Naive thymus-derived CD4-positive, alpha-beta T cell (primary cell): ENCODE measurements around the gene SCD5. TPM values are rescaled to one million over a fixed set of nuclear protein-coding genes. Genes with fewer than 3 reads are reported as not detected.

Source experiments
- ATAC-seq: fragments of 150-1000 bp; cut with Tn5 transposase; 2 replicates; pipeline ENCODE4 v1.10.0; 2021; ENCODE audit warnings: mild to moderate bottlenecking, moderate library complexity
- CTCF ChIA-PET: fragments of 350-600 bp; sonication (Branson Sonifier 250); formaldehyde crosslinking; loops from one replicate; lab custom pipeline; 2021; ENCODE audit warnings: antibody characterized with exemption; lab: Charles Lee
- POLR2A ChIA-PET: fragments of 350-600 bp; sonication (Branson Sonifier 250); formaldehyde crosslinking; loops from one replicate; lab custom pipeline; 2021; ENCODE audit warnings: antibody characterized with exemption, inconsistent platforms; lab: Charles Lee
- DNase-seq, 9 donors: peaks; one replicate each; pipeline versions ENCODE4 v3.0.0 to v3.0.0-alpha.2; 2020 to 2022; ENCODE audit warnings: mixed read lengths in 1 of 9
- H3K27ac ChIP-seq: one replicate; pipeline ENCODE4 v1.7.0; 2013; ENCODE audit warnings: mild to moderate bottlenecking, low read depth, low read length, moderate library complexity
- H3K27me3 ChIP-seq, 2 donors: one replicate each; pipeline ENCODE4 v1.7.0; 2013; ENCODE audit warnings: low read length in 2 of 2, mild to moderate bottlenecking in 2 of 2, moderate library complexity in 2 of 2; ENCODE audit not compliant: control insufficient read depth in 2 of 2, insufficient read depth in 2 of 2
- H3K36me3 ChIP-seq, 3 experiments: 1 replicate in 2 of 3; 2 replicates in 1 of 3; pipeline ENCODE4 v1.7.0; 2013; ENCODE audit warnings: low read length in 3 of 3, mild to moderate bottlenecking in 3 of 3, moderate library complexity in 1 of 3; ENCODE audit not compliant: insufficient read depth in 3 of 3, control insufficient read depth in 2 of 3
- H3K4me1 ChIP-seq, 2 donors: one replicate each; pipeline ENCODE4 v1.7.0; 2013; ENCODE audit warnings: low read length in 2 of 2, mild to moderate bottlenecking in 2 of 2, moderate library complexity in 1 of 2; ENCODE audit not compliant: control insufficient read depth in 2 of 2, insufficient read depth in 2 of 2
- H3K4me3 ChIP-seq: 2 replicates; pipeline ENCODE4 v1.7.0; 2013; ENCODE audit warnings: mild to moderate bottlenecking, low read length
- H3K9me3 ChIP-seq, 3 experiments: 1 replicate in 2 of 3; 2 replicates in 1 of 3; pipeline ENCODE4 v1.7.0; 2013; ENCODE audit warnings: low read length in 3 of 3; ENCODE audit not compliant: control insufficient read depth in 2 of 3
- H3K27ac Mint-ChIP-seq, 9 donors: one replicate each; pipeline ENCODE4 v1.8.0; 2020 to 2022; ENCODE audit warnings: mixed read lengths in 9 of 9, mild to moderate bottlenecking in 8 of 9, moderate library complexity in 5 of 9, inconsistent platforms in 2 of 9
- H3K27me3 Mint-ChIP-seq, 5 donors: one replicate each; pipeline ENCODE4 v1.8.0; 2021 to 2022; ENCODE audit warnings: mixed read lengths in 5 of 5, mild to moderate bottlenecking in 1 of 5
- H3K36me3 Mint-ChIP-seq, 5 donors: one replicate each; pipeline ENCODE4 v1.8.0; 2020 to 2022; ENCODE audit warnings: mixed read lengths in 5 of 5, mild to moderate bottlenecking in 3 of 5, inconsistent platforms in 1 of 5
- H3K4me1 Mint-ChIP-seq, 7 donors: one replicate each; pipeline ENCODE4 v1.8.0; 2020 to 2022; ENCODE audit warnings: mixed read lengths in 7 of 7, mild to moderate bottlenecking in 3 of 7, inconsistent platforms in 1 of 7
- H3K4me3 Mint-ChIP-seq, 10 donors: one replicate each; pipeline ENCODE4 v1.8.0; 2020 to 2022; ENCODE audit warnings: mild to moderate bottlenecking in 10 of 10, mixed read lengths in 10 of 10, moderate library complexity in 6 of 10, inconsistent platforms in 2 of 10
- H3K9me3 Mint-ChIP-seq, 11 donors: one replicate each; pipeline ENCODE4 v1.8.0; 2020 to 2022; ENCODE audit warnings: mixed read lengths in 11 of 11, mild to moderate bottlenecking in 4 of 11, inconsistent platforms in 1 of 11, moderate library complexity in 1 of 11
- intact Hi-C, 2 donors: fragments of 100-400 bp; cut with micrococcal nuclease; formaldehyde crosslinking; loops; one replicate each; pipeline ENCODE4 v1.15.1; 2023
- polyA plus RNA-seq, 2 donors: library from polyadenylated mRNA; unstranded; fragments of 300-500 nt; fragmentation: Illumina TruSeq; gene quantifications; one replicate each; pipeline ENCODE4 v1.2.3, GENCODE V29; 2021
- total RNA-seq, 6 experiments: library from RNA in 5 of 6; stranded (reverse) in 5 of 6; gene quantifications; 1 replicate in 5 of 6; 2 replicates in 1 of 6; pipeline ENCODE4 v1.2.3 and lab custom pipeline; 2021 to 2026

Gene SCD5
- total and polyA plus RNA-seq, 7 experiments from 2014 or later, result 0.13 to 1.5 (median 0.44) TPM; not detected in 4

- H3K4me1 ChIP-seq, result no peaks in the 10 kb centered on the region
- H3K9me3 ChIP-seq, result no peaks in the 10 kb centered on the region
- no peak overlapping the region for H3K27ac Mint-ChIP-seq
- CTCF ChIA-PET, result no interaction called here
- POLR2A ChIA-PET, result no interaction called here
- peaks cover 0 to 6% (median 0%) of the 10 kb centered on the region in 5 donors for H3K27me3 Mint-ChIP-seq
- intact Hi-C loops, result no loop called here
- H3K9me3 Mint-ChIP-seq, result peaks cover 0 to 1% (median 0%) of the 10 kb centered on the region in 11 donors
- no peak overlapping the region for H3K27ac ChIP-seq
- ATAC-seq, result no peak
- no peak overlapping the region for H3K4me3 Mint-ChIP-seq
- peaks cover 0 to 6% (median 0%) of the 10 kb centered on the region in 7 donors for H3K4me1 Mint-ChIP-seq
- H3K27me3 ChIP-seq, result no peaks in the 10 kb centered on the region
- no peak for DNase-seq
- peaks cover 0 to 4% (median 0%) of the 10 kb centered on the region in 5 donors for H3K36me3 Mint-ChIP-seq
- no peaks in the 10 kb centered on the region for H3K36me3 ChIP-seq
- no peak overlapping the region for H3K4me3 ChIP-seq
Observed at GRCh38 chr4:82811392-82811791, 12.8 kb upstream of the SCD5 start.

GRCh38 chr4:82810176-82810575 lies 11.6 kb upstream of the SCD5 start:
- Mint-ChIP-seq H3K27me3 (peaks cover 0 to 7% (median 0%) of the 10 kb centered on the region in 5 donors), H3K9me3 (peaks cover 0 to 1% (median 0%) of the 10 kb centered on the region in 11 donors), H3K36me3 (peaks cover 0 to 2% (median 0%) of the 10 kb centered on the region in 5 donors), H3K4me1 (peaks cover 0 to 6% (median 0%) of the 10 kb centered on the region in 7 donors), H3K27ac (no peak overlapping the region), H3K4me3 (no peak overlapping the region)
- H3K27me3 ChIP-seq, result no peaks in the 10 kb centered on the region
- no peaks in the 10 kb centered on the region for H3K4me1 ChIP-seq
- no peak overlapping the region for H3K4me3 ChIP-seq
- H3K36me3 ChIP-seq, result no peaks in the 10 kb centered on the region
- no peak overlapping the region for H3K27ac ChIP-seq
- ChIA-PET CTCF (no interaction called here), POLR2A (no interaction called here)
- no peaks in the 10 kb centered on the region for H3K9me3 ChIP-seq
- DNase-seq (no peak), ATAC-seq (no peak)
- intact Hi-C loops, result no loop called here

GRCh38 chr4:82809619-82810018 lies 11.0 kb upstream of the SCD5 start:
- POLR2A ChIA-PET, result no interaction called here
- no peak overlapping the region for H3K4me3 ChIP-seq
- Mint-ChIP-seq H3K4me3 (no peak overlapping the region), H3K4me1 (peaks cover 0 to 6% (median 0%) of the 10 kb centered on the region in 7 donors), H3K36me3 (no peaks in the 10 kb centered on the region), H3K27ac (no peak overlapping the region), H3K27me3 (peaks cover 0 to 7% (median 0%) of the 10 kb centered on the region in 5 donors), H3K9me3 (peaks cover 0 to 1% (median 0%) of the 10 kb centered on the region in 11 donors)
- H3K4me1 ChIP-seq, result no peaks in the 10 kb centered on the region
- no peaks in the 10 kb centered on the region for H3K36me3 ChIP-seq
- no peak overlapping the region for H3K27ac ChIP-seq
- ATAC-seq, result no peak
- H3K9me3 ChIP-seq, result no peaks in the 10 kb centered on the region
- intact Hi-C loops, result no loop called here
- no peak for DNase-seq
- H3K27me3 ChIP-seq, result no peaks in the 10 kb centered on the region
- CTCF ChIA-PET, result no interaction called here

GRCh38 chr4:82803746-82804145 lies 5.2 kb upstream of the SCD5 start:
- POLR2A ChIA-PET, result no interaction called here
- H3K27ac Mint-ChIP-seq, result no peak overlapping the region
- H3K27ac ChIP-seq, result no peak overlapping the region
- H3K9me3 Mint-ChIP-seq, result peaks cover 0 to 6% (median 0%) of the 10 kb centered on the region in 11 donors
- CTCF ChIA-PET, result no interaction called here
- H3K4me1 ChIP-seq, result peaks cover 0 to 6% of the 10 kb centered on the region in 2 donors
- H3K27me3 Mint-ChIP-seq, result peaks cover 15 to 45% (median 32%) of the 10 kb centered on the region in 5 donors
- ATAC-seq, result no peak
- DNase-seq, result no peak
- H3K4me3 ChIP-seq, result no peak overlapping the region
- H3K4me1 Mint-ChIP-seq, result peaks cover 8 to 13% (median 10%) of the 10 kb centered on the region in 7 donors
- no peaks in the 10 kb centered on the region for H3K36me3 ChIP-seq
- peaks cover 0 to 7% of the 10 kb centered on the region in 2 donors for H3K27me3 ChIP-seq
- H3K4me3 Mint-ChIP-seq, result no peak overlapping the region
- no peaks in the 10 kb centered on the region for H3K36me3 Mint-ChIP-seq
- intact Hi-C loops, result no loop called here
- H3K9me3 ChIP-seq, result no peaks in the 10 kb centered on the region

GRCh38 chr4:82802911-82803310 lies 4.3 kb upstream of the SCD5 start:
- no peak overlapping the region for H3K4me3 Mint-ChIP-seq
- no peaks in the 10 kb centered on the region for H3K9me3 ChIP-seq

GRCh38 chr4:82801910-82802521 lies 3.4 kb upstream of the SCD5 start:
- no peak for ATAC-seq

More at GRCh38 chr4:82802911-82803310, 4.3 kb upstream of the SCD5 start:
- Mint-ChIP-seq H3K9me3 (peaks cover 0 to 6% (median 0%) of the 10 kb centered on the region in 11 donors), H3K27me3 (peaks cover 15 to 49% (median 32%) of the 10 kb centered on the region in 5 donors), H3K27ac (no peak overlapping the region), H3K36me3 (no peaks in the 10 kb centered on the region), H3K4me1 (peaks cover 8 to 13% (median 10%) of the 10 kb centered on the region in 7 donors)
- Histone ChIP-seq H3K4me1 (peaks cover 0 to 6% of the 10 kb centered on the region in 2 donors), H3K36me3 (no peaks in the 10 kb centered on the region), H3K4me3 (no peak overlapping the region), H3K27ac (no peak overlapping the region), H3K27me3 (peaks cover 0 to 7% of the 10 kb centered on the region in 2 donors)
- no peak for DNase-seq
- intact Hi-C loops, result no loop called here
- ChIA-PET POLR2A (no interaction called here), CTCF (no interaction called here)
- ATAC-seq, result no peak

More at GRCh38 chr4:82801910-82802521, 3.4 kb upstream of the SCD5 start:
- Mint-ChIP-seq H3K27me3 (peaks cover 20 to 55% (median 38%) of the 10 kb centered on the region in 5 donors), H3K36me3 (no peaks in the 10 kb centered on the region), H3K27ac (no peak overlapping the region), H3K4me3 (no peak overlapping the region), H3K9me3 (peaks cover 0 to 6% (median 0%) of the 10 kb centered on the region in 11 donors), H3K4me1 (peaks cover 13 to 19% (median 17%) of the 10 kb centered on the region in 7 donors)
- H3K27me3 ChIP-seq, result peaks cover 0 to 7% of the 10 kb centered on the region in 2 donors
- ChIA-PET POLR2A (no interaction called here), CTCF (no interaction called here)
- H3K9me3 ChIP-seq, result no peaks in the 10 kb centered on the region
- H3K4me3 ChIP-seq, result no peak overlapping the region
- no peaks in the 10 kb centered on the region for H3K36me3 ChIP-seq
- no peak for DNase-seq
- peaks cover 0 to 11% of the 10 kb centered on the region in 2 donors for H3K4me1 ChIP-seq
- intact Hi-C loops, result no loop called here
- H3K27ac ChIP-seq, result no peak overlapping the region
